ENCODE data around the gene INHA.

GRCh38 chr2:219570194-219570923, 1.8 kb upstream of the INHA start:
- peak; percentile 7 to 37 for TF ChIP-seq POLR2A (IDR thresholded peaks at IDR 0.05)
- TF ChIP-seq, protein P1, sequence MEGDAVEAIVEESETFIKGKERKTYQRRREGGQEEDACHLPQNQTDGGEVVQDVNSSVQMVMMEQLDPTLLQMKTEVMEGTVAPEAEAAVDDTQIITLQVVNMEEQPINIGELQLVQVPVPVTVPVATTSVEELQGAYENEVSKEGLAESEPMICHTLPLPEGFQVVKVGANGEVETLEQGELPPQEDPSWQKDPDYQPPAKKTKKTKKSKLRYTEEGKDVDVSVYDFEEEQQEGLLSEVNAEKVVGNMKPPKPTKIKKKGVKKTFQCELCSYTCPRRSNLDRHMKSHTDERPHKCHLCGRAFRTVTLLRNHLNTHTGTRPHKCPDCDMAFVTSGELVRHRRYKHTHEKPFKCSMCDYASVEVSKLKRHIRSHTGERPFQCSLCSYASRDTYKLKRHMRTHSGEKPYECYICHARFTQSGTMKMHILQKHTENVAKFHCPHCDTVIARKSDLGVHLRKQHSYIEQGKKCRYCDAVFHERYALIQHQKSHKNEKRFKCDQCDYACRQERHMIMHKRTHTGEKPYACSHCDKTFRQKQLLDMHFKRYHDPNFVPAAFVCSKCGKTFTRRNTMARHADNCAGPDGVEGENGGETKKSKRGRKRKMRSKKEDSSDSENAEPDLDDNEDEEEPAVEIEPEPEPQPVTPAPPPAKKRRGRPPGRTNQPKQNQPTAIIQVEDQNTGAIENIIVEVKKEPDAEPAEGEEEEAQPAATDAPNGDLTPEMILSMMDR (IDR thresholded peaks at IDR 0.05): no peak

Data from adrenal gland (tissue), 5 donors.